Activated CD4-positive, alpha-beta T cell treated with anti-CD3 and anti-CD28 coated beads, Interleukin-2, amount 10 ng/mL, durations not matched to agents 24 days and 14 days (primary cell): Measurements from ENCODE around the gene SNRNP25. TPM values are rescaled to one million over a fixed set of nuclear protein-coding genes. Genes with fewer than 3 reads are reported as not detected.
A peak's percentile ranks its signal among the peaks of the same experiment; 100 is the strongest.

ENCODE experiments used
- DNase-seq: peaks from one replicate; pipeline ENCODE4 v3.0.0; 2022
- H3K27ac Mint-ChIP-seq: one replicate; pipeline ENCODE4 v1.8.0; 2022; ENCODE audit warnings: mild to moderate bottlenecking, mixed read lengths
- H3K27me3 Mint-ChIP-seq: one replicate; pipeline ENCODE4 v1.8.0; 2022; ENCODE audit warnings: mixed read lengths
- H3K36me3 Mint-ChIP-seq: one replicate; pipeline ENCODE4 v1.8.0; 2022; ENCODE audit warnings: low read depth, mild to moderate bottlenecking, mixed read lengths
- H3K4me1 Mint-ChIP-seq: one replicate; pipeline ENCODE4 v1.8.0; 2021; ENCODE audit warnings: mixed read lengths
- H3K4me3 Mint-ChIP-seq: one replicate; pipeline ENCODE4 v1.8.0; 2022; ENCODE audit warnings: mild to moderate bottlenecking, moderate library complexity, mixed read lengths
- H3K9me3 Mint-ChIP-seq: one replicate; pipeline ENCODE4 v1.8.0; 2021; ENCODE audit warnings: mixed read lengths
- intact Hi-C: fragments of 100-400 bp; cut with micrococcal nuclease; formaldehyde crosslinking; loops from one replicate; pipeline ENCODE4 v1.15.1; 2023
- total RNA-seq: library from RNA; stranded (reverse); gene quantifications from 2 replicates; pipeline ENCODE4 v1.2.3, GENCODE V29; 2022

The SNRNP25 gene
- total RNA-seq, 1 donor from 2014 or later = 97.7 TPM

GRCh38 chr16:63466-63865 lies 9.8 kb downstream of the SNRNP25 start:
- DNase-seq = no peak
- peaks cover 5% of the 10 kb centered on the region for H3K4me1 Mint-ChIP-seq
- intact Hi-C loops = no loop called here
- no peak overlapping the region for H3K27ac Mint-ChIP-seq
- H3K27me3 Mint-ChIP-seq = peaks cover 2% of the 10 kb centered on the region
- no peaks in the 10 kb centered on the region for H3K9me3 Mint-ChIP-seq
- H3K4me3 Mint-ChIP-seq = no peak overlapping the region
- H3K36me3 Mint-ChIP-seq = no peaks in the 10 kb centered on the region

GRCh38 chr16:63998-64913 lies 10.6 kb downstream of the SNRNP25 start:
- Mint-ChIP-seq H3K4me1 (peaks cover 5% of the 10 kb centered on the region), H3K4me3 (no peak overlapping the region), H3K36me3 (no peaks in the 10 kb centered on the region), H3K27me3 (peaks cover 4% of the 10 kb centered on the region), H3K27ac (no peak overlapping the region), H3K9me3 (no peaks in the 10 kb centered on the region)
- no peak for DNase-seq
- intact Hi-C loops = no loop called here

GRCh38 chr16:64914-65255 lies 11.3 kb downstream of the SNRNP25 start:
- Mint-ChIP-seq H3K9me3 (no peaks in the 10 kb centered on the region), H3K27me3 (peaks cover 10% of the 10 kb centered on the region)

GRCh38 chr16:65745-66144 lies 12.1 kb downstream of the SNRNP25 start:
- Mint-ChIP-seq H3K4me3 (no peak overlapping the region), H3K9me3 (no peaks in the 10 kb centered on the region), H3K27me3 (peaks cover 12% of the 10 kb centered on the region), H3K4me1 (peaks cover 5% of the 10 kb centered on the region), H3K36me3 (no peaks in the 10 kb centered on the region), H3K27ac (no peak overlapping the region)
- DNase-seq = peak; percentile 96
- intact Hi-C loops = loop anchor here (1.0 kb wide), 2 partner anchors 32 to 297 kb away; no protein-coding TSS in a partner anchor

More at GRCh38 chr16:64914-65255, 11.3 kb downstream of the SNRNP25 start:
- DNase-seq = no peak
- Mint-ChIP-seq H3K4me3 (no peak overlapping the region), H3K4me1 (peaks cover 5% of the 10 kb centered on the region), H3K27ac (no peak overlapping the region), H3K36me3 (no peaks in the 10 kb centered on the region)
- intact Hi-C loops = loop anchor here (1.0 kb wide), 2 partner anchors 32 to 297 kb away; no protein-coding TSS in a partner anchor

- no peak for DNase-seq
- no peak overlapping the region for H3K4me3 Mint-ChIP-seq
- H3K4me1 Mint-ChIP-seq = peaks cover 5% of the 10 kb centered on the region
- H3K27ac Mint-ChIP-seq = no peak overlapping the region
- no peaks in the 10 kb centered on the region for H3K9me3 Mint-ChIP-seq
- intact Hi-C loops = no loop called here
- no peaks in the 10 kb centered on the region for H3K36me3 Mint-ChIP-seq
- peaks cover 17% of the 10 kb centered on the region for H3K27me3 Mint-ChIP-seq
Observed at GRCh38 chr16:66309-67182, 12.9 kb downstream of the SNRNP25 start.

GRCh38 chr16:67183-67791 lies 13.7 kb downstream of the SNRNP25 start:
- H3K27ac Mint-ChIP-seq = no peak overlapping the region
- no peak for DNase-seq
- intact Hi-C loops = no loop called here
- H3K36me3 Mint-ChIP-seq = no peaks in the 10 kb centered on the region
- H3K27me3 Mint-ChIP-seq = peaks cover 20% of the 10 kb centered on the region
- peaks cover 5% of the 10 kb centered on the region for H3K4me1 Mint-ChIP-seq
- no peak overlapping the region for H3K4me3 Mint-ChIP-seq
- no peaks in the 10 kb centered on the region for H3K9me3 Mint-ChIP-seq

- intact Hi-C loops = no loop called here
- peaks cover 24% of the 10 kb centered on the region for H3K27me3 Mint-ChIP-seq
- peaks cover 9% of the 10 kb centered on the region for H3K4me1 Mint-ChIP-seq
- no peak overlapping the region for H3K4me3 Mint-ChIP-seq
- H3K27ac Mint-ChIP-seq = no peak overlapping the region
- H3K9me3 Mint-ChIP-seq = no peaks in the 10 kb centered on the region
- DNase-seq = no peak
- H3K36me3 Mint-ChIP-seq = no peaks in the 10 kb centered on the region
Observed at GRCh38 chr16:67884-68789, 14.5 kb downstream of the SNRNP25 start.

GRCh38 chr16:69181-69580 lies 15.6 kb downstream of the SNRNP25 start:
- H3K27me3 Mint-ChIP-seq = peaks cover 31% of the 10 kb centered on the region
- peaks cover 9% of the 10 kb centered on the region for H3K4me1 Mint-ChIP-seq
- no peak for DNase-seq
- no peaks in the 10 kb centered on the region for H3K9me3 Mint-ChIP-seq
- H3K27ac Mint-ChIP-seq = no peak overlapping the region
- no peak overlapping the region for H3K4me3 Mint-ChIP-seq
- H3K36me3 Mint-ChIP-seq = no peaks in the 10 kb centered on the region
- intact Hi-C loops = no loop called here

- Mint-ChIP-seq H3K9me3 (no peaks in the 10 kb centered on the region), H3K4me3 (peak overlapping the region; percentile 32), H3K27me3 (peaks cover 36% of the 10 kb centered on the region), H3K27ac (no peak overlapping the region), H3K4me1 (peaks cover 9% of the 10 kb centered on the region), H3K36me3 (no peaks in the 10 kb centered on the region)
- intact Hi-C loops = no loop called here
- no peak for DNase-seq
Observed at GRCh38 chr16:71210-71539, 17.5 kb downstream of the SNRNP25 start.

- Mint-ChIP-seq H3K4me1 (peaks cover 15% of the 10 kb centered on the region), H3K36me3 (no peaks in the 10 kb centered on the region), H3K27ac (no peak overlapping the region), H3K4me3 (peak overlapping the region; percentile 32), H3K27me3 (peaks cover 36% of the 10 kb centered on the region), H3K9me3 (no peaks in the 10 kb centered on the region)
- intact Hi-C loops = no loop called here
- DNase-seq = no peak
Observed at GRCh38 chr16:71540-72401, 18.1 kb downstream of the SNRNP25 start.

- H3K4me1 Mint-ChIP-seq = peaks cover 19% of the 10 kb centered on the region
- H3K27me3 Mint-ChIP-seq = peaks cover 36% of the 10 kb centered on the region
- H3K36me3 Mint-ChIP-seq = no peaks in the 10 kb centered on the region
- H3K4me3 Mint-ChIP-seq = peak within 1 kb of the TSS; percentile 47
- intact Hi-C loops = no loop called here
- peak; percentile 66 for DNase-seq
- H3K9me3 Mint-ChIP-seq = no peaks in the 10 kb centered on the region
- no peak within 1 kb of the TSS for H3K27ac Mint-ChIP-seq
Observed at GRCh38 chr16:72561-73548, 19.2 kb downstream of the SNRNP25 start, which contains the start of gene RHBDF1. Gene RHBDF1, minus strand, starts transcription at chr16:72631. Its CDS starts 7,616 bp downstream, at chr16:65015.
